Measurements from ENCODE around the gene GTF3A.
"Not testable (repeated sequence)": the region's sequence is repeated elsewhere in the genome, so short reads cannot be mapped to it uniquely, and the experiment has no call there.

Gene GTF3A

GRCh38 chr13:27424246-27425157, at the start of gene GTF3A:
TSS of gene GTF3A (plus strand) at chr13:27424619.
- DNase-seq, result peak; percentile 85

GRCh38 chr13:27374650-27375049, 49.8 kb upstream of the GTF3A start:
- peak; percentile 41 for DNase-seq

- DNase-seq, result peak; percentile 57
Observed at GRCh38 chr13:27375686-27376326, 48.6 kb upstream of the GTF3A start.

- no peak for DNase-seq
Observed at GRCh38 chr13:27379126-27379525, 45.3 kb upstream of the GTF3A start.

- DNase-seq, result peak; percentile 51
Observed at GRCh38 chr13:27379694-27380641, 44.5 kb upstream of the GTF3A start.

GRCh38 chr13:27381601-27382000, 42.8 kb upstream of the GTF3A start:
- DNase-seq, result no peak

GRCh38 chr13:27383104-27383921, 41.1 kb upstream of the GTF3A start:
- no peak for DNase-seq

GRCh38 chr13:27384285-27384684, 40.1 kb upstream of the GTF3A start:
- no peak for DNase-seq

- DNase-seq, result no peak
Observed at GRCh38 chr13:27388241-27388640, 36.2 kb upstream of the GTF3A start.

GRCh38 chr13:27389891-27390290, 34.5 kb upstream of the GTF3A start:
- no peak for DNase-seq

- DNase-seq, result no peak
Observed at GRCh38 chr13:27391471-27391870, 32.9 kb upstream of the GTF3A start.

GRCh38 chr13:27393101-27393500, 31.3 kb upstream of the GTF3A start:
- no peak for DNase-seq

- no peak for DNase-seq
Observed at GRCh38 chr13:27395007-27395510, 29.4 kb upstream of the GTF3A start.

GRCh38 chr13:27396252-27396846, 28.1 kb upstream of the GTF3A start:
- DNase-seq, result no peak

GRCh38 chr13:27398360-27398759, 26.1 kb upstream of the GTF3A start:
- DNase-seq, result no peak

GRCh38 chr13:27400405-27400804, 24.0 kb upstream of the GTF3A start:
- not testable (repeated sequence) for DNase-seq

- DNase-seq, result no peak
Observed at GRCh38 chr13:27401210-27401609, 23.2 kb upstream of the GTF3A start.

GRCh38 chr13:27403203-27403678, 21.2 kb upstream of the GTF3A start:
- DNase-seq, result no peak

GRCh38 chr13:27403727-27404385, 20.6 kb upstream of the GTF3A start:
- no peak for DNase-seq

GRCh38 chr13:27404680-27405079, 19.7 kb upstream of the GTF3A start:
- no peak for DNase-seq

Data from stimulated activated CD4-positive, alpha-beta T cell treated with anti-CD3 and anti-CD28 coated beads, Interleukin-4, amount 100 ng/mL, for 1 hour (primary cell).